GM19438 (cell line): ENCODE data around the gene CEMIP2.

Experiments
- ATAC-seq: cut with Tn5 transposase; IDR thresholded peaks from one replicate; pipeline ENCODE4 v1.9.1; 2021; ENCODE audit warnings: low read depth; ENCODE audit not compliant: unreplicated experiment

Gene CEMIP2

DNA sequence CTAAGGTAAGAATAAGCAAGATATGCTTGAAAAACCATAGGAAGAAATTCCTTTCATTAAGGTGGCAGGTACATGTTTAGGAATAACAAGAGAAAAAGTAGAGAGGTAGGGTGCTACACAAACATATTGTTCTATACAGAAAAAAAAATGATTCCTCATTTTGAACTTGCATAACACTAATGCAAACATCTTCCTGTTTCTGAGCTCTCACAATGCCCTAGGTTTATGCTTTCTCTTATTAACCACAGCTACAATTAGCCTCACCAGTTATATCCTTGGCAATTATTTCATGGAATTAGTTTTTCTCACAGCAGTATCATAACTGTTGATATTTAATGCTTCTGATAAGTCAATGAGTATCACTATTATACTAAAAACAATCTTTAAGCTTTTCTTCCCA is 20.7 kb downstream of the CEMIP2 start:
- no peak for ATAC-seq

DNA sequence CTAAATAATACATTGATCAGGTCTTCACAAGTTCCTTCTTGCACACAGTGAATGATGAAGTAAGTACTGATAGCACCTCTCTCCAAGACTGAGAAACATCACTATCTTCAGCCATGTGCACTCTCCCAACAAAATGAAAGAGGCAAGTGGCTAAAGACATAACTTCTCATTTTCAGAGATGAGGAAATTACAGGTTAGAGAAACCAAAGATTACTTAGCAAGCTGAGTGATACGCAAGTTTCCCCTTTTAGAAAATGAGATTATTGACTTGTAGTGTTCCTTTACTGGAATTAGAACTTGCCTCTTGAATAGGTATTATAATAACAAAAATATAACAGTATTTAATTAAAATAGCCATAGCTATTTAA is 21.6 kb downstream of the CEMIP2 start:
- no peak for ATAC-seq

DNA sequence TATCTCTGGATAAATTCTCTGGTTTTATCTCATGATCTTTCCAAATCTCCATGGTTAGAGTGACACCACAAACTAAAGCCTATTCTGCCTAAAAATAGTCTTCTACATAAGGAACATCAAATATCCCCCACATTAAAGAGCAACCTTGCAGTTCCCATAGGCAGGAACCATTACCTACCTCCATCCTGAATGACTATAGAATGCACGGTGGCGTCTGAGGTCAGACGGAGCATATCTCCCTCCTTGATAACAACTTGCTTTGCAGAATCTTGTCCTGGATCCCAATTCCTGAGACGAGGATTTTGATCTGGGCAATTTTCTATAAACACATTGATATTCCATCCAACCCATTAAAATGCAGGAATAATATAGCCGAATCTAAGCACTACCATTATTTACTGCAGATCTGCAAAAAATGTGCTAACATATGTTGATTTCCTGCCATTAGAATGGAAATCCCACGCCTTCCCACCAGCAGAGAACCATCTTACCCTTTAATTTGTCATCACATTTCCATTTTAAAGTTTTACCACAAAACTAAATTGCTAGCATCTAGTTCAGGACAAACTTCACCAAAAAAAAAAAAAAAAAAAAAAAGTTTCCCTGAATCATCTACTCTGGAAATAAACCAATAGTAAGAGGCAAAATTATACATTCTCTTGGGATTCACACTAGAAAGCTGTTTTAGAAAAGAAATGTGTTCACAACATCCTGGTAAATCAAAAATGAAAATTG is 22.1 kb downstream of the CEMIP2 start:
- no peak for ATAC-seq

DNA sequence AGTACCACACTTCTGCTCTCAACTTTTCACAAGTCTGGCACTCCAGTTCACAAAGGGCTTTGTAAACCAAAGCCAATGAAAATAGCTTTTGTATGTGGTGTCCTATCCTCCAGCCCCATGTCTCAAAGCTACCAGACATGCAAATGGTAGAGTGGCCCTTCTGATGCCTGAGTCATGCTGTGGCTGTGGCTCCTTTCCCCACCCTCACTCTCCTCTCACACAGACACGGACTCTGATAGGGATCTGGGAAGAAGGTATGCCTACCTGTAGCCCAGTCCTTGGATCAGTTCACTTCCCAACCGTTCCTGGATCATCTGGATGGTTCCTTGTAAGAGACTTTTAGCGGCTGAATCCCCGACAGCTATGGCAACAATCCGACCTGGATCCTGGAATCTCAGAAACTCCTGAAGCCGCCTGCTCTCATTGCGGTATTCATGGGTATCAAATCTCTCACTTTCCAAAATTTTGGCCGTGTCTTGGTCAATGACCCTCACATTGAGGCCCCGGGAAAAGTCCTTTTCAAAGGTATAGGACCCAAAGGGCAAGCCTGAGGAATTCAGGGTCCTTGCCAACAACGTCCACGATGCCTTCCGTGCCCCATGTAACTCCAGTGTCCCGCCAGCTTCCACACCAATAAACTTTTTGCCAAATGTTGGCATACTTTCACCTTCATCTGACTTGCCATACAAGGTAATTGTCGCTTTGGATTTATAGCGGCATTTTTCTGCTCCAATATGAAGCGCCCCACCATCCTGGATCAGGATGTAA is 23.4 kb downstream of the CEMIP2 start:
- ATAC-seq: no peak

DNA sequence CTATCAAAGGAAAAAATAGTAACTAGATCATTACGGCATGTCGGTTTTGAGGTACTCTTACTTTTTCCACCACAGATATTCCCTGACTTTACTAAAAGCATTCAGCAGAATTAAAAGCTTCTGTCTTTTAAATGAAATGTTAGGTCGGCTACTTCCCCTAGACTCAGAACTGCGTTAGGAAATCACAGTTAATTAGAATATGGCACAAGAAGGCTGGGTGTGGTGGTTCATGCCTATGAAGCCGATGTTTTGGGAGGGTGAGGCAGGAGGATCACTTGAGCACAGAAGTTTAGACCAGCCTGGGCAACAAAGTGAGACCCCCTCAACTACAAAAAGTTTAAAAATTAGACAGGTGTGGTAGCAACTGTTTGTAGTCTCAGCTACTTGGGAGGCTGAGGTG is 24.4 kb downstream of the CEMIP2 start:
- no peak for ATAC-seq

DNA sequence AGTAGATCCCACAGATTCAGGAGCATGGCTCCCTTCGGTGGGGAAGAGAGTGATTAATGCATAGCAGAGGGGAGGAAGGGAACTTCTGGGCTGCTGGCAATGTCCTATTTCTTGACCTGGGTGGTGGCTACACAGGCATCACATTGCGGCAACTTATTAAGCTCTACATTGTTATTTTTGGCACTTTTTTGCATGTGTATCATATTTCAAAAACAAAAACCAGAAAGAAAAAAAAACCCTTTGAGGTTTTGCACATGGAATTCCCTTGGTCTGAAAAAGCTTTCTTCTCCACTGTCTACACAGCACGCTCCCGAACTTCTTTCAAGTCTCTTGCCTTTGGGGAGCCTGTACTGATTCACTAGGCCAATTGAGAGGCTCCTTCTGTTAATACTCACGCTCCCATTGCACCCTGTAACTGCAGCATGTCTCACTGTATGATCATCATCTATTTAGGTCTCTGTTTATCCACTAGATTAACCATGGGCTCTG is 25.1 kb downstream of the CEMIP2 start:
- ATAC-seq: no peak

DNA sequence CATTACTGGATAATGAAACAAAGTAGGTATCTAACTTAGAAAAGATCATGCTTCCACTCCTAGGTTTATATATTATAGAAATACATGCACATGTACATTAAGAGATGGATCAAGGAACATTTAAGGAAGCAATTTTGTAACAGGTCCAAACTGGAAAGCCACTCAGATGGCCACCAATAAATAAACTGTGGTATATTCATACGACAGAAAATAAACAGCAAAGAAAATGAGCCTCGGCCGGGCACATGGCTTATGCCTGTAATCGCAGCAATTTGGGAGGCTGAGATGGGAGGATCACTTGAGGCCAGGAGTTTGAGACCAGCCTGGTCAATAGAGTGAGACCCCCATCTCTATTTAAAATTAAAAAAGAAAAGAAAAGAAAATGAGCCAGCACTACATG is 25.6 kb downstream of the CEMIP2 start:
- no peak for ATAC-seq

DNA sequence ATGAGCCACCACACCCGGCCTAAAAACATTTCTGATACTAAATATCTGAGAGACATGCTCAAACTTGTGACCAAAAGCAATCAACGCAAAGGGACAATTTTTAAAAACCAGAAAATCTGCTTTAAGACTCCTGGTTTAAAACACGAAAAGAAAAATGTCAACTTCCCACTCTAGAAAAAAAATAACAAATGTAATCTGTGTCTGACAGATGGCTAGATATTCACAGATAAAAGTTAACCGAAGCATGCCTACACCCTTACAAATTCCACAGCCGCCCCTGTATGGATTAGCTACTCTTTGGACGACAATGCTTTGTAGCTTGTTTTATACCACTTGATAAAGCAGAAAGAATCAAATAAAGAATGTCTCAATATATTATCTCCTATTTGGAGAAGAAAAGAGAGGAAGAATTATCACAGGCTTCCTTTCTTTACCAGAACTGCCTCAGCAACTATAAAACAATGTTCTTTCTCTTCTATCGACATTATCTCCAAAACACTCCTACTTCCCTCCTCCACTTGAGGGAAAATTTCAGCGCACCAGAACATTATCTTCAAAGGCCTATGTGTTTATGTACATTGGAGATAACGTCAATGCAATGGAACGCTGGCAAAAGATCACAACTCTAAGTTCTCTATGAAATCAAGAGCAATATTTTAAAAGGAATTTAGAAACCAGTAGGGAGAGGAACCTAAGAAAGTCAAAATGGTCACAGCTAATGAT is 26.2 kb downstream of the CEMIP2 start:
- no peak for ATAC-seq

DNA sequence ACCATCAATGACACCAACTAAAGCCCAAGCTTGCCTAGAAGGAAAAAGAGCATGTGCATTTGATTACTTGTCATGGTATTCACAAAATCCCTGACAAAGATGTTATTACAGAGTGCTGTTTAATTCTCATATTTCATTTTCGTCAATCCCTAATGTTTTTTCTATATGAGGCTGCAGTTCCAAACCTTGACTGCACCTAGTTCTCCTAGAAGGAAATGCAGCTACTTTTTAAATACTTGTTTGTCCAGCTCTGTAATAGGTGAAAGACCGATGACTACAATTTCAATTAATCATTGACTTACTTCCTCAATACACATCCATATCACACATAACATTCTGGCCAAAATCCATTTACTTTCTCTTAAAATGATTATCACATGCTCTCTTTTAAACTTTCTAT is 28.1 kb downstream of the CEMIP2 start:
- ATAC-seq: no peak

DNA sequence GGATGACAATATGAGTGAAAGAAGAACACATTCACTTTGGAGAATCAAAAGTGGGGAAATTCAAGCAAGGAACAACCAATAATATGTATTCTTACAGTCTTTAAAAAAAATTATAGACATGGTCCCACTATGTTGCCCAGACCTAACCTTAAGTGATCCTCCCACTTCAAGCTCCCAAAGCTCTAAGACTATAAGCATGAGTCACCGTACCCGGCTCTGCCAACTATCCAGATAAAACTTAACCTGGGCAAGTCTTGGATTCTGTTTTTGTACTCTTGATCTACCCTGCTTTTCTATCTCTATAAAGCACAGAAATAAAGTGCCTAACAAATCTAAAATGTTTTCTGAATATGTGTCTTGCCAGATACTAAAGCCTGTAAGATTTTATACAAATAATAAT is 30.9 kb downstream of the CEMIP2 start:
- ATAC-seq: no peak

DNA sequence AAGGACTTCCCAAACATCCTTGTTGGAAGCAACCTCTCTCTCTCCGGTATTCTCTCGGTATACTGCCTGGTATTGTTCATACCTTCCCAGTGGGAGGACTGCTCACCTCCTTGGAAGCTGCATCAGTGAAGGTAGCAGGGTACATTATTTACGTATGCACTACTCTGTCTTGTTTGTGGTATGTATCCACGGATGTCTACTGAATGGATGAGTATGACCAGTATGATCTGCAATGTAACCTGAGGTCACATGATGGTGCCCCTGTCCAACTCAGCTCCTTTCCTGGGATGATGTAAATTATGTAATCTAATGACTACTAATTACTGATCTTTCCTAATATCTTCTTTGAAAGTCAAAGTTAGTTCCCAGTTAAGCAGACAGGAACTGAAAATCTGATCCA is 32.1 kb downstream of the CEMIP2 start:
- ATAC-seq: no peak

DNA sequence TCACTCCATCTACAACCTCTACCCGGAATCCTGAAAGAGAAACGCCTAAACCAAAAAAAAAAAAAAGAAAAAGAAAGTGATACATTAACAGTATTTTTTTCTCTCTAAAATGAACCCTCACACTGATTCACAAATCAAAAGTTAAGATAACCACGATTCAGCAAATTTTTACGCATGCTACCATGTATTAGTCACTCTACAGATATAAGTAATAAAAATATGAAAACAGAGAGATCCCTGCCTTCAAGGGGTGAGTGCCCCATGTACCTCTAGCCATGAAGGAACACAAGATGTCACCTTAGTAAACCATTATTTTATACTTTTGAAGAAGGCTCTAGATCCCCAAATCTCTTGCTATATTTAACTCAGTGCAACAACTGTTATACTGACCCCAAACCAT is 33.4 kb downstream of the CEMIP2 start:
- ATAC-seq: no peak

DNA sequence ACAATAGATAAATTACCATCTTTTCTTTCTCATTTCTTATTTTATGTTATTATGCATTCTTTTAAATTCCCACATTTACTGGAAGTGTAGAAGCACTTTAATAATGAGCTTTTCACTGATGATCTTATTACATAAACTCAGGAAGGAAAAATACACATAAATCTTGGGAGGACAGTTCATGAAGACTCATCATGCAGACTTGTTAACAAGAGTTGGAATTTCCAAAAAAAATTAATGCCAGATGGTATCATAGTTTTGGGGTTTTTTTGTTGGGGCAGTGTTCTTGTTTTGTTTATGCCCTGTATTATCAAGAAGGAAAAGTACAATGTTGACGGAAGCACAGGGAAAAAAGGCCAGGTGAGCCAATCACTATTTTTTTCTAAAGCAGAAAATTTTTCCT is 35.1 kb downstream of the CEMIP2 start:
- no peak for ATAC-seq

DNA sequence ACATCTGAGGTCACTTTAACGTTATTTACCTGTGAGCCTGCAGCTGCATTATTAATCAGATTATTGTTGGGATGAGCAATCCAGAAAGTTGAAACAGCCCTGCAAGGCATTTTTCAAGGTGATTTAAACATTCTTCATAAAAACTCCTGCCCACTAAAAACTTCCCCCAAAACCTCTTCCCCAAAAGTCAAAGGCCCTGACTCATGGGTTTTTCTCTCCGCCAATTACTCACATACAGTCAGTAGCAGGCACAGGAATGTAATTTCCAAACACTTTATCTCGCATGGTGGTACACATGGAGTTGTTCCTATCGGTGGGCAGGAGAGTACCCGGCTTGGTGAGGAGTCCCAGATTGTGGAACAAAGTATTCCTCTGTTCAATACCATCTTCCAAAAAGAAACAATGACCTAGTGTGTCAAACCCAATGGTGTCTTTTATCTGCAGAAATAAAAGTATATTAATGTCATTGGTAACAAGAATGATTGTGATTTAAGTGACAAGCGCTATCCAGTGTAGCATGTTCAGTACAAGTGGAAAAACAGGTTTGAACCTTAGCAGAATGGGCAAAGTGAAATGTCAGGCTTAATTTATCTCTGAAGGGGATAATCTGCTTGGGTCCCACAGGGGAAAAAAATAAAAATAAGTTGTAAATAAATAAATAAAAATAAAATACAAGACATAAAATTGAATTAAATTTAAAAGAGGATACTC is 38.3 kb downstream of the CEMIP2 start:
- no peak for ATAC-seq

DNA sequence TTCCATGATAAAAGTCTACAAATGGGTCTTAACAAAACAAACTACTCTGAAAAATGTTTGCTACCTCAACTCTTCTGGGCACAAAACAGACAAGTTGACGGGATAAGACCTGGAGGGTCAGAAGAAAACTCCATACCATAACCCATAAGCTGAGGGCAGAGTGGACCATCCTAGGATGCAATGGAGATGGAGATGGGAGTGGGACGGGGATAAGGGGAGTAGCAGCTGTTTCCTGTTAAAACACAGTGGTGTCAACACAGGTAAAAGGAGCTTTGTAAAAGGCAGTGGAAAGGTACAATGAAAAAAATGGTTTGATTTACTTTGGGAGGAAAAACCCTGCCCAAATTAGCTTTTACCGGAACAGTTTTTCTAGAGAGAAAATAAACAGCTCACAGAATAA is 41.6 kb downstream of the CEMIP2 start:
- no peak for ATAC-seq

DNA sequence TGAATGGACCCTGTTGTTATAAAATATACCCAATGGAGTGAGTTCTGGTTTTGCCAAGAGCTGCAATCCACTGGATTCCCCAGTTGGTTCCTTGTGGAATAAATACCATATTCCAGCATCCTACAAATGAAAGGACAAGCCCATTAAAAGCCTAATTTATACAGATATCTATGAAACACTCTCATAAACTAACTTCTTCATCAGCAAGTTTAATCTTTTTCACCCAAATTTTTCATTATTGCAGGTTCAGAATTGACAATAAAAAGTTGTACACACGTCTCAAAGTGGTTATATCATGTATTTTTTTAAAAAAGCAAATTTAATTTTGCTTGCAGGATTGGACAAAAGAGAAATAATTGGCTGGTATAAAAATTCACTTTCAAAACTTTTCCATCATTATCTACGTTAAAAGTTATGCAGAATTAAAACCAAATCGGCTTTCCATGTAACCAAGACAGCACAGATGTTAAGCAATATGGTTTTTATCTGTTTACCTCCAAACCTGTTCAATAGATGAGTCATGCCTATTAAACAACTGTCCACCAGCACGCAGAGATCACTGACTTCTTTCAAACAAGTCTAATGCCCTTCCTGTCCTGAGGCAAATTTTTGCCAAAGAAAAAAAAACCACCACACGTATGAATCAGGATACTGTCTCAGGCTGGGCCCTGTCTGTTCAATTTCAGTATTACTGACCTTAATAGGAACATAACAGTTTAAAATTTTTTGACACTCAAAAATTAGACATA is 42.5 kb downstream of the CEMIP2 start:
- ATAC-seq: no peak

DNA sequence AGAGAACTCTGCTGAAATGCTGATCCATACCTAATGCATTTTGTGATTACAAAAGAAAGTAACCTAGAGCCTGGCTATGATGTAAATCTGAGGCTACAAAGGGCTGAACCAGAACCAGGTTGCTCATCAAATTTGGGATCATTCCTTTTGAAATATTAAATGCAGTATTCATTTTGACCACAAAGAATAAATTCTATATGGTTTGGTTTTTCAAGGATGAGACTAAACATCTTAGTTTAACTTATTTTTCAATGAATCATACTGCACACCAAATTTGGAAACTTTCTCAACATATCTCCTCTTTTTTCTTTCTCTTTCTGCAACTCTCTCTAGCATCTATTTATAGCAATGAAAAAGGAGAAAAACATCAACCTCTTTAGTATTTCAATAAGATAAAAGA is 46.5 kb downstream of the CEMIP2 start:
- ATAC-seq: no peak

DNA sequence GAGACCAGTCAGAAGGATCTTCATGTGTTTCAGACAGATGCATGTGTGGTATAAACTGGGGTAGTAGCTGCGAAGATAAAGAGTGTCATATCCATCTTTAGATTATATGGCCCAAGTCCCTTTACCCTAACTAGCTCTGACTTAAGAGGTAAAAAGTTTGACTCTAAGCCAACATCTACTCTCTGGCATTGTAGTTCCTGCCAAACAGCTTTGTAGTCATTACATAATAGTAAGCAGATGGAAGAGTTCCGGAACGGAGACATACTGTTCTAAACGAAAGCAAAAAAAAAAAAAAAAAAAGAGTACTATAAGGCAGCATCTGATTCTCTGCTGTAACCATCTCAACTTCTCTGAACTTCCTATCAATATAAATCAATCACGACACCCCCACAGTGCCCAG is 48.8 kb downstream of the CEMIP2 start:
- ATAC-seq: no peak

DNA sequence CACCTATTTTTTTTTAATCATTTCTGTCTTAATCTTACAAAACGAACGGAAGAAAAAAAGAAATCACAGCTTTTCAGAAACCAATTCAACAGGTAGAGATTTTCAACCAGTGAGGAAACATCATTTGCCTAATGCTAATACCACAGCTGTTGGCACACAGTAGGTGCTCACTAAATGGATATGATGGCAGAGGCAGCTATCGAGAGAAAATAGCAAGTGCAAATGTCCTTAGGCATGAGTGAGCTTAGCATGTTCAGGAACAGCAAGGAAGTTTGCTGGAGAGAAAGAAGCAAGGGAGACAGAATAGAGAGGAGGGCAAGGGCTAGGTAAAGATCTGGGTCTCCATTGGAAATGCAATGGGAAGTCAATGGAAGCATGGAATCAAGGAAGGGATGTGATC is 49.2 kb downstream of the CEMIP2 start:
- ATAC-seq: no peak
